Measurements from ENCODE around the gene DOCK8. TPM values are rescaled to one million over a fixed set of nuclear protein-coding genes. Genes with fewer than 3 reads are reported as not detected.

DOCK8 gene
- total and polyA plus RNA-seq, 3 donors from 2014 or later: 46.7 to 63.9 (median 51.4) TPM

GRCh38 chr9:486156-486555, 271.5 kb downstream of the DOCK8 start:
- 88 to 96% methylated on average over 4 of the region's 4 CpGs for WGBS, 2 donors
- no peaks in the 10 kb centered on the region for H3K9me3 ChIP-seq
- DNase-seq: no peak
- H3K4me1 ChIP-seq: no peaks in the 10 kb centered on the region
- TF ChIP-seq POLR2A (IDR thresholded peaks at IDR 0.05) (no peak), CTCF (IDR thresholded peaks at IDR 0.05) (no peak)
- H3K36me3 ChIP-seq (ENCODE audit: low read depth, missing control alignments): no peaks in the 10 kb centered on the region
- H3K27ac ChIP-seq: no peak overlapping the region
- H3K27me3 ChIP-seq: no peaks in the 10 kb centered on the region
- H3K4me3 ChIP-seq: no peak overlapping the region
- intact Hi-C loops (cut with DNase I; ENCODE audit: low total_unique reads): no loop called here

- Histone ChIP-seq H3K9me3 (no peaks in the 10 kb centered on the region), H3K36me3 (ENCODE audit: low read depth, missing control alignments) (no peaks in the 10 kb centered on the region), H3K27ac (no peak overlapping the region), H3K4me3 (no peak overlapping the region), H3K27me3 (no peaks in the 10 kb centered on the region), H3K4me1 (no peaks in the 10 kb centered on the region)
- intact Hi-C loops (cut with DNase I; ENCODE audit: low total_unique reads): no loop called here
- DNase-seq: no peak
- 91 to 95% methylated on average over 2 of the region's 2 CpGs for WGBS, 2 donors
- TF ChIP-seq CTCF (IDR thresholded peaks at IDR 0.05): no peak
Measured at GRCh38 chr9:487429-487828, 272.8 kb downstream of the DOCK8 start.

GRCh38 chr9:488448-488847, 273.8 kb downstream of the DOCK8 start:
- no peaks in the 10 kb centered on the region for H3K4me1 ChIP-seq
- 88 to 92% methylated on average over 2 of the region's 2 CpGs for WGBS, 2 donors
- intact Hi-C loops (cut with DNase I; ENCODE audit: low total_unique reads): no loop called here
- DNase-seq: no peak
- H3K9me3 ChIP-seq: no peaks in the 10 kb centered on the region
- H3K36me3 ChIP-seq (ENCODE audit: low read depth, missing control alignments): no peaks in the 10 kb centered on the region
- no peaks in the 10 kb centered on the region for H3K27me3 ChIP-seq
- H3K27ac ChIP-seq: no peak overlapping the region
- H3K4me3 ChIP-seq: no peak overlapping the region
- TF ChIP-seq CTCF (IDR thresholded peaks at IDR 0.05) (no peak), POLR2A (IDR thresholded peaks at IDR 0.05) (no peak)

GRCh38 chr9:489198-490197, 274.8 kb downstream of the DOCK8 start:
- TF ChIP-seq CTCF (IDR thresholded peaks at IDR 0.05) (no peak), POLR2A (IDR thresholded peaks at IDR 0.05) (no peak)
- intact Hi-C loops (cut with DNase I; ENCODE audit: low total_unique reads): no loop called here
- Histone ChIP-seq H3K27ac (no peak overlapping the region), H3K27me3 (no peaks in the 10 kb centered on the region), H3K4me1 (no peaks in the 10 kb centered on the region), H3K36me3 (ENCODE audit: low read depth, missing control alignments) (no peaks in the 10 kb centered on the region), H3K4me3 (no peak overlapping the region), H3K9me3 (no peaks in the 10 kb centered on the region)
- 41 to 59% methylated on average over 7 of the region's 7 CpGs for WGBS, 2 donors
- DNase-seq: no peak
